ENCODE data around the gene EVA1A. TPM values are rescaled to one million over a fixed set of nuclear protein-coding genes. Genes with fewer than 3 reads are reported as not detected.

The EVA1A gene
- polyA plus RNA-seq, 3 donors, result 12.2 to 17.6 (median 16.0) TPM

DNA sequence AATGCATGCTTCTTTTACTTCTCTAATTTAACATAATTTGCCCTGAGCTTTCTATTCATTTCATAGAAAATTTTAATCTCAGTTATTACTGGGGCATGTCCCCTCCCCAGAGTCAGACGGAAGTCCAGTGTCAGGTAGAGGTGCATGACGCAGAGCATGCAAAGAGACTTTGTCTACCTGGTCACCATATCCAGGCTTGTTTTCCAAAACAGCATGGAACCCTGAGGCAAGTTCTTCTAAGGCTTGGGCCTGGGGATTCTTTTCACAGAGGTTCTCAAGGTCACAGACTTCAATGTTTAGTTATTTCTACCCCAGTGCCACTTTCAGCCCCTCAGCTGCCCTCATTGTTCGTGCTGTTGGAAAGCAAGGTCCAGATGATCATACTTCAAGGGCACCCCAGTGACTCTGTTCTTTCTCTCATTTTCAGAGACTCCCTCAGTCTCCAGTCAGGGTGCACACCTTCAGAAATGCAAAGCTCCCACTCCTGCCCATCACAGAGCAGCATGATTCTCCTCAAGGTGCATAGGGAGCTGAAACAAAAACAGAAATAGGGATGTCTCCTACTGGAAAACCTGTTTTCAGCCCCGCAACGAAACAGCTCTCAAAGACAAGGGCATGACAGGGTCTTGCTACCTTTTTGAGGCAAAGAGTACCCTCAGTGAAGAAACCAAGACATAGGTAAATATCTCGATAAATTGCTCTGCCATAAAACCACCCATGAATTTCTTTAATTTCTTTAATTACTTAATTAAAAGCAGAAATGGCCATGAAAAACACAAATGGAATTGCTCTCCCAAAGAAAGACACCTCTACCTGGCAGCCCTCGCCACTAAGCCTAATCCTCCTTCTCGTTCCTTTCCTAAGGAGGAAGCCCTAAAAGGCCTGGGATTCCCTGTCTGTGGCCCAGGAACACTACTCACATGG lies 9.5 kb upstream of the EVA1A start:
- DNase-seq (ENCODE audit: extremely low read depth in 1 of 11, low read depth in 9 of 11, low spot score in 4 of 11), result no peak

- no peak for DNase-seq (ENCODE audit: extremely low read depth in 1 of 11, low read depth in 9 of 11, low spot score in 4 of 11)
Observed at GRCh38 chr2:75569546-75569945, 8.8 kb upstream of the EVA1A start.

GRCh38 chr2:75568174-75568573 lies 7.4 kb upstream of the EVA1A start:
- no peak for DNase-seq (ENCODE audit: extremely low read depth in 1 of 11, low read depth in 9 of 11, low spot score in 4 of 11)

DNA sequence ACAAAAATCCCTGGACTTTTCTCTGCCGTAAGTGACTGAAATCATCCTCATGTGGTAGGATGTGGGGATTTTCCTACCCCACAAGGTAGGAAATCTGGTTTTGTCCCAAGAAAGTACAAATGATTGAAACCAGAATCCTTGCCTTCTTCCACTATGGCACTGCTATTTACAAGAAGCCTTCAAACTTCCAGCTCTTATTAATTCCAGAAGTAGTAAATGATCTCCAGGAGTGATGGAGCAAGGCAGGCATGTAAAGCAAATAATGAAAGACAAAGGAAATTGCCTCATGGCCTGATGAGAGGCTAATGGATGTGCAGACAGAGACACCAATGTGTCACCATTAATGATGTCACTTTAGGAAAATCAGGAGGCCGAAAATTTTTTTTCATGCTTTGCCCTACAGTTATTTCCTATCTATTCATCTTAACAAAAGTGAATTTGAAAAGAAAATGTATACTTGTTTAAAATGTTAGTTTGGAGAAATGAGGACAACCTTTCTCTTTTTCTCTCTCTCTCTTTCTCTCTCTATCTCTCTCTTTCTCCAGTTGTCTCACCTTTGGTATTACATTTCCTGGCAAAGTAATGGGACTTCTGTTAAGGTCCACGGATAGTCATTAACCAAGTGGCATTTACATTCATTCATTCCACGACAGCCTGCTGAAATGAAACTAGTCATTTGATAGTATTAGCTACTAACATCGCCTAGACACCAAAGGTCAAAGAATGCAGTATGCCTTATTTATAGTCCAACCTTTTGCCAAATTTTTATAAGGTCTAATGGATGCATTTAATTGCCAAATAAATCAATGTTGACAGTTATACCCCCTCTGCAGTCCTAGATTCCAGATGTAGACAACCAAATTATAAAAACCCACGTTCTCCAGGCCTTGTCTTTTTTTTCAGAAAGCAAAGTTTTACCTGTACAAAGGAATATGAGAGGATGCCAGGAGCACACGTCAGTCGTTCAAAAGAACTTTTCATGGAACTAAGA lies 5.0 kb upstream of the EVA1A start:
- DNase-seq (ENCODE audit: extremely low read depth in 1 of 11, low read depth in 9 of 11, low spot score in 4 of 11), result no peak

DNA sequence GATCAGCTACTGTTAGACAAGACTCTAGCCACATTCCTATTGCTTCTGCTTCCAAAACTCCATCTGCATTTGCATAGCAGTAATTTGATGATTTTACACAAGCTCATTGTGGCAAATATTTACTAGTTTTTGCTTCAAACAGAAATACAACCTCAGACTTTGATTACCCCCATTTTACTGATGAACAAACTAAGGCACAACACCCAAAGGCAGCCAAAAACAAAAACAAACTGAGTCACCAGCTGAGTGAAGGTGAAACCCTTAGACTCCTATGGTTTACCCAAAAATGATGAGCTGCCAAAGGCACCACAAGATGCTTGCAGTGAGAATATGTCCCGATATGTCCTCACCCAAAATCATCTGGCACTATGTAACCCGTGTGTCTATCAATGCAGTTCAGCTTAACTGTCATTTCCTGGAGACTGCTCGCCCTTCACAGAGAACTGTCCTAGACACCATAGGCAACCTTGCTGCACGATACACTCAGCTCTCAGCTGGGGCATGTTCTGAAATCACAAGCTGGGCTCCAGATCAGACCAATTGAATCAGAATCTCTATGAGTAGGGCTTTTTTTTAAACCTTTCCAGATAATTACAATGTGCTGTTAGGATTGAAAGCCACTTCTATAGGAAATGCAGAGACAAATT lies 4.1 kb upstream of the EVA1A start:
- no peak for DNase-seq (ENCODE audit: extremely low read depth in 1 of 11, low read depth in 9 of 11, low spot score in 4 of 11)

GRCh38 chr2:75564026-75564688 lies 3.4 kb upstream of the EVA1A start:
- no peak for DNase-seq (ENCODE audit: extremely low read depth in 1 of 11, low read depth in 9 of 11, low spot score in 4 of 11)

DNA sequence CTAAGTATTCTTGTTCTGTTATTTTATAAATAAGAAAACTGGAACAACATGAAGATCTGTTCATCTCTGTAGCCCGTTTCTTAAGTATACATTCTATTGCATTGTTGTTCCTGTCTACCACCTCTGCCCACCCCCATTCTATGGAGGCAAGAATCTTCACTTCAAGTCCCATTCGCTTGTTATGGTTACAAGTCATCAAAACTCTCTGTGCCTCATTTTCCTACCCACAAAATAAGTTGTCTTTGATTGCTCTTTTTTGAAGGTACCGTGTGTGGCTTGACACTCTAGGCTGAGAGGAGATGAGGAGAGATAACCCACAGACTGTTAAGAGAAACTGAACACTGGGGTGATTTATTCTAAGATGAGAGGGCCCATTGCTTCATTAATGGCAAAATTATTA lies 2.9 kb upstream of the EVA1A start:
- DNase-seq (ENCODE audit: extremely low read depth in 1 of 11, low read depth in 9 of 11, low spot score in 4 of 11), result no peak

- DNase-seq (ENCODE audit: extremely low read depth in 1 of 11, low read depth in 9 of 11, low spot score in 4 of 11), result no peak
Observed at GRCh38 chr2:75562513-75562864, 1.8 kb upstream of the EVA1A start.

GRCh38 chr2:75561566-75562512 lies 1.1 kb upstream of the EVA1A start:
- DNase-seq (ENCODE audit: extremely low read depth in 1 of 11, low read depth in 9 of 11, low spot score in 4 of 11), result no peak

GRCh38 chr2:75560022-75560767 lies 544 bp downstream of the EVA1A start:
- peak in 4 of 11 donors; percentile 43 to 53 (median 48) for DNase-seq (ENCODE audit: extremely low read depth in 1 of 11, low read depth in 9 of 11, low spot score in 4 of 11)

DNA sequence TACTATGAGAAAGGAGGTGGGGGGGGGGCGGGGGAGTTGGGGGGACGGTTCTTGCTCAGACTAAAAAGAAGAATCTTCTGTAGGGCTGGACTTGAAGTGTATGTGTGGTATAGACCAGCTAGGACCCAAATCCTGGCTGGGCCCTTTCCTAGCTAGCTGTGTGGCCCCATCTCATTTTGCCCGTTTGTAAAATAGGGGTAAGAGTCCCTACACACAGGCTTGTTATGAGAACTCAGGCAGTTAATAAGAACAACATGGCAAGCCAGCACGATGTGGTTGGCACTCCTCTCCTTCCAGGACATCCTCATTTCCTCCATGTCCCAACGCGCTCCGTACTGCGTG lies 1.1 kb downstream of the EVA1A start:
- no peak for DNase-seq (ENCODE audit: extremely low read depth in 1 of 11, low read depth in 9 of 11, low spot score in 4 of 11)

GRCh38 chr2:75558786-75559679 lies 1.7 kb downstream of the EVA1A start:
- DNase-seq (ENCODE audit: extremely low read depth in 1 of 11, low read depth in 9 of 11, low spot score in 4 of 11), result no peak

DNA sequence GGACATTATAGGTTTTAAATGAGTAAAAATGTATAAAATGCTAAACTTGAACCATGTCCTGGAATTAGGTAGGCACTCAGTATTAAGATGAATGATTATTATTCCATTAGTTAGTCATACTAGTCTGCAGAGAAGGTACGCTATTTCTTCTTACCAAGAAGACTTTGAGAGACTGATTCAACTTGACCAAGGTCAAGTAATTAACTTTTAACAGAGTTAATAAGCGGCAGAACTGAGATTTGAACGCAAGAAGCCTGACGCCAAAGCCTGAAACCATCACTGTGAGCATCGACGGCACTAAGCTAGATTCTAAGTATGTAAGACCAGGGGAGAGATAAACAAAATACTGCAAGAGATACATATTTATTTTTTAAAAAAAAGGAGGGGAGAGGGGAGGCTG lies 2.6 kb downstream of the EVA1A start:
- no peak for DNase-seq (ENCODE audit: extremely low read depth in 1 of 11, low read depth in 9 of 11, low spot score in 4 of 11)

GRCh38 chr2:75557474-75558133 lies 3.1 kb downstream of the EVA1A start:
- DNase-seq (ENCODE audit: extremely low read depth in 1 of 11, low read depth in 9 of 11, low spot score in 4 of 11), result no peak

GRCh38 chr2:75556679-75557366 lies 3.9 kb downstream of the EVA1A start:
- DNase-seq (ENCODE audit: extremely low read depth in 1 of 11, low read depth in 9 of 11, low spot score in 4 of 11), result no peak

All from renal cortex interstitium (tissue), 11 donors.